Measurements from ENCODE around the gene TSPAN11.

GRCh38 chr12:30877105-30877875 lies 49.3 kb upstream of the TSPAN11 start:
- TF ChIP-seq EP300 (IDR thresholded peaks at IDR 0.05; ENCODE audit: low read depth) = no peak
- TF ChIP-seq CTCF (IDR thresholded peaks at IDR 0.05) = no peak
- TF ChIP-seq POLR2A (IDR thresholded peaks at IDR 0.05) = no peak
- no peak for TF ChIP-seq POLR2AphosphoS5 (IDR thresholded peaks at IDR 0.05)
